Measurements from ENCODE around the gene CYB5B.

The CYB5B gene

DNA sequence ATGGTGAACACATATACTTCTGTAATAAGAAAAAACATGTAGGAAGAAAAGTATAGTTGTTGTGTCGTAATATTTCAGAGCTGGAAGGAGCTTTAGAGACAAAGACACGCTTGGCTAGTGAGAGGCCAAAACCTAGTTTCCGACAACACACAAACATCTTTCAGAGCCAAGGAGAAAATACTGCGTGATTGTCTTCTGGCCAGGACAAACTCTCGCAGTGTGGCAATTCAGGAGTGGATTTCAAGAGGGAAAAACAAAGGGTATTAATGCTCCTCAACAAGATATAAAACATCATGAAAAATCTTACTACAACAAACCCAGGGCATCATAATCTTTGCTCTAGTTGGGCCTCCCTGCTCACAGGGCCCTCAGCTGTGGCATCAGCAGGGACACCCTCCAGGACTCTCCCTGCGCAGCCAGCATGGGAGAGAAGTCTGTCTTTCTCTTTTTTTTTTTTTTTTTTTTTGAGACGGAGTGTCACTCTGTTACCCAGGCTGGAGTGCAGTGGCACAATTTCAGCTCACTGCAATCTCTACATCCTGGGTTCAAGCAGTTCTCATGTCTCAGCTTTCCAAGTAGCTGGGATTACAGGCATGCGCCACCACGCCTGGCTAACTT lies 66.4 kb downstream of the CYB5B start:
- no peak for DNase-seq

DNA sequence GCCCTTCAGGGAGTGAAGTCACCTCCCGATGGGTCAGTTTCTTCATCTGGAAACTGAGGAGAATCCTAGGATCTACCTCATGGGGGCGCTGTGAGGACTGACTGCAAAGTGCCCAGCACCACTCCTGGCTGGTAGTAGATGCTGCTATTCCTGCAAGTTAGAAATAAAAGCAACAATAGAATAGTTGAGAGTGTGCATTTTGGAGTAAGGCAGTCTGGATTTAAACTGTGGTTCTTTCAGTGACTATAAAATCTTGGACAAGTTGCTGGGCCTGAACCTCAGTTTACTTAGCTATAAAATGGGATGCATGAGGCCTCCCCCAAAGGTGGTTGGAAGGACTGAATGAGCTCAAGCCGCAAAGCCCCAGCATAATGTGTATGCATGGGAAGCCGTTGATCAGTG lies 70.6 kb downstream of the CYB5B start:
- DNase-seq, result no peak

DNA sequence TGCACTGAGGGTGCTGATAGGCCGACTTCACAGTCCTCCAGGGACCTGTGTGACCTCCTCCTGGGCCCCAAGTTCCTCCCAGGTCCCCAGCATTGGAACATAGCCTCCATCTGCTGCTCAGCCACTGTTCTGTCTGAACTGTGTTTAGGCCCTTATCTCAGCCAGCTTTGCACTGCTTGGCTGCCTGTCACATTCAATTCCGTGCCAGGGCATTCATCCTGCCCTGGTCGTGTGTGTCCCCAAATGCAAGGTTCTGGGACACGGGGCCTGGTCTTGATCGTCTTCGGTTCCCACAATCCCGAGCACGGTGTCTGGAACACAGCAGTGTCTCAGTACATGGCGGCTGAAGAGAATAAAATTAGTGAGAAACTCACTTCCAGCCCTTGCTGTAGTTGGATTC lies 71.4 kb downstream of the CYB5B start:
- DNase-seq, result no peak

DNA sequence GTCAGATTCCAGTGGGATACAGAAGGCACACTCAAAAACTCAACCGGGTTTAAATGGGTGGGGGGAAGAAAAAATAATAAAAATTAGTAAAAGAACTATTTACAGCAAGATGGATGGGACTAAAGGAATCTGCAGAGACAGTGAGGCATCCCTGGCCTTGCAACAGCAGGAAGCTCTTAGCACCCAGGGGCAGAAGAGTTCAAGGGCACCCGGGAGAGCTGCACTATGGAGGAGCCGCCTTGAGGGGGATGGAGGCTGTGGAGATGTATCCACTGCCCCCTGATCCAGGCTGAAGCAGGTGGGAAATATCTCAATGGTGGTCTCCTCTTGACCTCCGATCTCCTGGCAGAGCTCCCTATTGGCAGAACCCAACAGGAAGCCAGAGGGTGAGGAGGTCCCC lies 72.0 kb downstream of the CYB5B start:
- no peak for DNase-seq

DNA sequence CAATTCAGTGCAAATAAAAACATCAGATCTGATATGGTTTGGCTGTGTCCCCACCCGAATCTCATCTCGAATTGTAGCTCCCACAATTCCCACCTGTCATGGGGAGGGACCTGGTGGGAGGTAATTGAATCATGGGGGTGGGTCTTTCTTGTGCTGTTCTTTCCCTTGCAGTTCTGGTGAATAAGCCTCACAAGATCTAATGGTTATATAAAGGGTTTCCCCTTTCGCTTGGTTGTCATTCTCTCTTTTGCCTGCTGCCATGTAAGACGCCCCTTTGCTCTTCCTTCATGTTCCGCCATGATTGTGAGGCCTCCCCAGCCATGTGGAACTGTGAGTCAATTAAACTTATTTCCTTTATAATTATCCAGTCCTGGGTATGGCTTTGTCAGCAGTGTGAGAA lies 72.5 kb downstream of the CYB5B start:
- no peak for DNase-seq

DNA sequence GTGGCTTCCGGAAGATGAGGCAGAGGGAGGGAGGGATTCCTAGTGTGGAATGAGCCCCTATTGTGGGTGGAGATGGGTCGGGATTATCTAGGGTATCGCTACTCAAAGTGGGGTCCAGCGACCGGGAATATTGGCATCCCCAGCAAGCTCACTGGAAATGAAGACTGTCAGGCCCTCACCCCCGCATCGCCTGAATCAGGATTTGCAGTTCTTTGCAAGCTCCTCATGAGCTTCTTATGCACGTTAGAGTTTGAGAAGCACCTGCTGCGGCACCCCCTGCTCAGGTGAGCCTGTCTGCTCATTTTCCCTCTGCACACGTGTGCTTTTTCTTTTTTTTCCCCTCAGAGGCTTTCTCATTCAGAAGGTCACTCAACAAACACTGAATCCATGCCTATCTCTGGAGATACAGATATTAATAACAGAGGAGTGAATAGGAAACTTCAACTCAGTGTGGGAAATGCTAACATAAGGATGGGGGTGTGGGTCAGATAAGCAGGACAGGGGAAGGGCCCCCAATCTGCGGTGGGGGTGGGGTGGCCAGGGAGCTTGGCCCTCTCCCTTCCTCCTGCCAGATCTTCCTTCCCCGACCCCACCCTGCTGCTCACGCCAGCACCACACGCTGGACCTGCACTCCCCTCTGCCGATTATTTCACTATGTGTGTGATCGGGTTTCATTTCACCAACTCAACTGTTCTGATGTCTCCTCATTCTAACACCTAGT lies 73.6 kb downstream of the CYB5B start:
- DNase-seq, result no peak

DNA sequence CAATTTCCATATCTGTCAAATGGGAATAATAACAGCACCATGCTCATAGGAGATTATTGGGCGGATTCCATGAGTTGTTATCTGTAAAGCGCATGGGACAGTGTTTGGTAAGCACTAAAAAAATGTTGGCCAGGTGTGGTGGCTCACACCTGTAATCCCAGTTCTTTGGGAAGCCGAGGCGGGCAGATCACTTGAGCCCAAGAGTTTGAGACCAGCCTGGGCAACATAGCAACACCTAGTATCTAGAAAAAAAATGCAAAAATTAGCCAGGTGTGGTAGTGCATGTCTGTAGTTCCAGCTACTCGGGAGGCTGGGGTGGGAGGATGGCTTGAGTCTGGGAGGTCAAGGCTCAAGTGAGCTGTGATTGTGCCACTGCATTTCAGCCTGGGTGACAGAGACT lies 74.5 kb downstream of the CYB5B start:
- DNase-seq, result no peak

DNA sequence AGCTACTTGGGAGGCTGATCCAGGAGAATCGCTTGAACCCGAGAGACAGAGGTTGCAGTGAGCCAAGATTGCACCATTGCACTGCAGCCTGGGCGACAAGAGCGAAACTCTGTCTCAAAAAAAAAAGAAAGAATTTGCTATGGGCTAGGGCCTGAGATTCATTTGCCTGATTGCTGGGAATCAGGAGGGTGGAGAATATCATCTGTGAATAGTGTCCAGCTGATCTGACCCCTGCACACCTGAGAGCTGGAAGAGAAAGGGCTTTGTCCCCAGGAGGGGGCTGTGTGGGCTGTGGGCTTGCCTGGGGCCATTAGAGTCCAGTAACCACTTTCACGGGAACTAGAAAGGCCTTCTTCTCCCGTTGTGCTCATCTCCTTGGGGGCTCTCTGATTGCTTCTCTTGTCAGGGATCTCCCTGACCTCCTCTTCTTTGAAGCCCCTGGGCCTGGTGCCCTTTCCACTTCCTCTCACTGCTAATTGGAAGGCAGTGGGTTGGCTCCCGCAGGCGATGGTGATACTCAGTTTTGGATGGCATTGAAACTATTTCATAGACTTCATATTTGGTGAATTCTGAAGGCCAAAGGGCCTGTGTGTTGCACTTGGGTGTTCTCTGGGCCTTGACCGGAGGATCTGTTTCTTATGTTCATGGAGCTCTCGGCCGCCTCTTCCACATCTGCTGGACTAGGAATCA lies 75.3 kb downstream of the CYB5B start:
- no peak for DNase-seq

DNA sequence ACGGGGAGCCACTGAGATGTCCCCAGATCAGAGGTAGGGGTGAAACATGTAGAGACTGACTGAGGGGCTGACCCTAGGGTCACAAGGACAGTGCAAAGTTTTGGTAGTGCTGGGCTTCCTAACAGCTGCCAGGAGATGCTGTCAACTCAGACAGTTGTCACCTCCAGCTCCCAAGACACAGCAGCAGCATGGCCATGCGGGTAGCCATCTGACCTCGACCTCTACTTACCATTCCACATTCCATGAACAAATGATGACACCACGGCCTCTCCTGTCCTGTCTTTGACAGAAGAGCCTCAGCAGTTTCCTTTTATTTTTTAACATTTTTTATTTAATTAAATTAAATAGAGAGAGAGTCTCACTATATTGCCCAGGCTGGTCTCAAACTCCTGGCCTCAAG lies 76.1 kb downstream of the CYB5B start:
- no peak for DNase-seq

DNA sequence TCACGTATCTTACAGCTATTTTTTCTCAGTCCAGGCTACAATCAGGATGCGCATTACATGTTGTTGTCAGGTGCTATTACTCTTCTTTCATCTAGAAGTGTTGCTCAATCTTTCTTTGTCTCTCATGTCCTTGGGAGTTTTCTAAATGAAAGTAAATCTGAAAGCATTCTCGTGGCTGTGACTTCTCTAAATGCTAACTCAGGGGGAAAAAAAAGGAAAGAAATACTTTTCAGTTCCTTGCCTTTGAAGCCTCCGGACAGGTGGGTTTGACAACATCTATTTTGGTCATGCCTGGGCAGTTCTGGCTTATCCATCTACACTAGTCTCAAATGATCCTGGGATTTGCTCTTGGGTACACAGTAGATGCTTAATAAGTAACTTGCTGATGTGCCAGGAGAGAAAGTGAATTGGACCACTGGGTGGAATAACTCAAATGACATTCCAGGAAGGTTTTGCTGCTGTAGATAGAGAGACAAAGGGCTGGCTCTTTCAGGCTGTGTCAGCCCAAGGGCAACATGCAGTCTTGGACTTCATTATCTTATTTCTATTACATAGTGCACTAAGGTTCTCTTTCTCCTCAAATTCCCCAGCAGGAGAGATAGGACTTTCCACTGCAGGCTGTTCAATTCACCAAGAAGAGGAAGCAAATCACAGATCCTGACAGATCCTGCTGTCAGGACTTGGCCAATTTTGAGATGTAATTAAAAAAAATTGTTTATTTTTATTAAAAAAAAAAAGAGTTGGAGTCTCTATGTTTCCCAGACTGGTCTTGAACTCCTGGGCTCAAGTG lies 77.7 kb downstream of the CYB5B start:
- no peak for DNase-seq

DNA sequence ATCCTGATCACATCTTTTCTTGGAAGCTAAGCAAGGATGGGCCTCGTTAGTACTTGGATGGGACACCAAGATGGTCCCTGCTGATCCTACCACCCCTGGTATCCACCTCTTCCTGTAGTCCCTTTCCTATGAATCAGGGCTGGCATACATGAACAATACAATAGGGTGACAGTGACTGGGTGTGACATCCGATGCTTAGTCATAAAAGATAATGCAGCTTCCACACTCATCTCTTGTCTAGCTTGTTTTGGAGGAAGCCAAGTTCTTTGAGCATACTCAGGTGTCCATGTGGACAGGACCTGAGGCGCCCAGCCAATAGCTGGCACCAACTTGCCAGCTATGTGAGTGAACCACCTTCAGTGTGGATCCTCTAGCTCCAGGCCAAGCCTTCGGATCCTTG lies 78.8 kb downstream of the CYB5B start:
- no peak for DNase-seq

DNA sequence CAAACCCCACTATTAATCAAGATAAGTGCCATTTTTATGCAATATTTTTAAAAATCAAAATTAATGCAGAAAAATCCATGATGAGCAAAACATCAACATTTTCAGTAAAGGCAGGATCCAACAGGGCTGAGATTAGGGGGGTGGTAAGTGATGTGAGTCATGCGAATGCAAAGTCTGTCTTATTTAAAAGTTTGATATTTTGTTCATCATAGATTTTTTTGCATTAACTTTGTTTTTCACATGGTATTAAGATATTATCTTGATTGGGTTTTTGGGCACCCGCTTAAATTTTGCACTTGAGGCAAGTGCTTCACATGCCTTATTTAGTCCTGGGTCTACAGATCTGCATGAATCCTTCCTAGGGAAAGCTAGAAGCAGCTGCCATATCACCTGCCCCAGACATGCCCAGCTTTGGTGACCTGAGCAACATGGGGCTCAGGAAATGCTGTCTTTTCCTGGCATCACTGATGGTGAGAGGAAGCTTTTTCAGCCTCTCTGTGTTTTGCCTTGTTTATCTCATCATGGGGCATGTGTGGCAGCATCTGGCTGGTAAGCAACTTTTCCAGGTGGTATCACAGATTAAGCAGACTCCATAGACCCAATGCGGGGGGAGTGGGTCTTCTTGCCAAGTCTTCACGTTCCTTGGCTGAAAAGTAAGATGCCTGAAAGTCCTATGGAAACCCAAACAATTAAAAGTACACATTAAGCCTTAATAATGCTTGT lies 83.8 kb downstream of the CYB5B start:
- no peak for DNase-seq

DNA sequence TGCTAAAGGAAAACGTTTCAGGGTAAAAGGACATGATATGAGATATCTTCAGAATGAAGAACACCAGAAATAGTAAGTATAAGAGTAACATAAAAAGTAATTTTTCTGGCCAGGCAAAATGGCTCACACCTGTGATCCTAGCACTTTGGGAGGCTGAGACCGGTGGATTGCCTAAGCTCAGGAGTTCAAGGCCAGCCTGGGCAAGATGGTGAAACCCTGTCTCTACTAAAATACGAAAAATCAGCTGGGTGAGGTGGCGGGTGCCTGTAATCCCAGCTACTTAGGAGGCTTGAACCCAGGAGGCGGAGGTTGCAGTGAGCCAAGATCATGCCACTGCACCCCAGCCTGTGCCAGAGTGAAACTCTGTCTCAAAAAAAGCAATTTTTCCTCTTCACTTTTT lies 84.7 kb downstream of the CYB5B start:
- no peak for DNase-seq

DNA sequence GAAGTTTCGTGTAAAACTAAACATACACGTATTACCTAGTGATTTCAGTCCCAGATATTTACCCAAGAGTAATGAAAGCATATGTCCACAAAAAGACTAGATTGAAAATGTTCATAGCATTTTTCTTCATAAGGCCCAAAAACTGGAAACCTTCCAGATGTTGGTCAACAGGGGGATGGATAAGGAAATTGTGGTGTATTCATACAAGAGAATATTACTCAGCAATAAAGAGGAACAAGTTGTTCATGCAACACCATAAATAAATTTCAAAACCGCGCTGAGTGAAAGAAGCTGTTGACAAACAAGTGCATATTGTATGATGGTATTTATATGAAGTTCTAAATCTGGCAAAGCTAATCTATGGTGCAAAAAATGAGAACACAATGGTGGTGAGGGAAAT lies 87.2 kb downstream of the CYB5B start:
- no peak for DNase-seq

DNA sequence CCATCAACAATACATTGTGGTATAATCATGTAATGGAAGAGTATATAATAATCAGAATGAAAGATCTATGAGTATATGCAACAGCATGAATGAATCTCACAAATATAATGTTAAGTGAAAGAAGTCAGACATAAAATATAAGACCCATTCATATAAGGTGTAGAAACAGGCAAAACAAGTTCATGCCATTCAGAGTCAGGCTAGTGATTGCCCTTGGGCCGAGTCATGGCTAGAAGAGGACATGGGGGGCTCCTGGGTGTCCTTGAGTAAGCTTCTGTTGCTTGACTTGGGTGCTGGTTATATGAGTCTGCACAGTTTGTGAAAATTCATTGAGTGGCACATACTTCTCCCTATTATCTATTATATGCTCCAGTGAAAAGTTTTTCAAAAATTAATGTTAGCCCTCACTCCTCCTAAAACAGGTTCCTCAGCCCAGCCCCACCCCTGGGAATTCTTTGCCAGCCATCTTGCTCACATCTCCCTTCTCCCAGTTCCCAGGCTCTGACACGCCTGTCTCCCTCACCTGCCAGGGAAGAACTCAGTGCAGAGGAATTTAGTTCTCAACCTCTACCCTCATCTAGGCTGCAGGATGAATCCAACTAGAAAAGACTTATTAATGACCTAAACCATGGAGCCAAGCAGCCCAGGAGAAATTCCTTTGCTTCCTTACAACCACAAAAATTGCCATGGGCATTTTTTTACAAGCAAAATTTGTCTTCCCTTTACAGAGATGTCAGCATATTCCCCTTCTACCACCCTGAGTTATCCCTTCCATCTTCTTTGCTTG lies 89.0 kb downstream of the CYB5B start:
- no peak for DNase-seq

DNA sequence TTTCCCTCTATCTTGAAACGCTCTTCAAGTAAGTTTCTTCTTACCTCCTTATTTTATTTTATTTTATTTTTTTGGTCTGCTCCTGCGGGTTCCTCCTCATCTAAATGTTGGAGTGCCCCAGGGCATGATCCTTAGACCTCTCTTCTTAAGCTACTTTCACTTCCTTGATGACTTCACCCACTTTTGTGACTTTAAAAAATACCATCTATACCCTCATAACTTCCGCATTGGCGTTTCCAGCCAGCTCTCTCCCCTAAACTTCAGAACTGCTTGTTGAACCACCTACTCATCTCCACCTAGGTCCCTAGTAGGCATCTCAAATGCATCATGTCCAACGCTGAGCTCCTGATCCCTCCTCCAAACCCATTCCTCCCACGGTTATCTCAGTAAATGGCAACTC lies 89.9 kb downstream of the CYB5B start:
- no peak for DNase-seq

Data from NCI-H1417 treated with DMSO at 0.1 percent for 48 hours (cell line).